ENCODE data around the gene TFAP2C. TPM values are rescaled to one million over a fixed set of nuclear protein-coding genes. Genes with fewer than 3 reads are reported as not detected.
"Not testable (repeated sequence)": the region's sequence is repeated elsewhere in the genome, so short reads cannot be mapped to it uniquely, and the experiment has no call there.

Gene TFAP2C
- polyA plus RNA-seq, 1 donor (not counting 4 experiments of a cell fraction or from before 2014, with no cell fraction given) = 11.5 TPM

DNA sequence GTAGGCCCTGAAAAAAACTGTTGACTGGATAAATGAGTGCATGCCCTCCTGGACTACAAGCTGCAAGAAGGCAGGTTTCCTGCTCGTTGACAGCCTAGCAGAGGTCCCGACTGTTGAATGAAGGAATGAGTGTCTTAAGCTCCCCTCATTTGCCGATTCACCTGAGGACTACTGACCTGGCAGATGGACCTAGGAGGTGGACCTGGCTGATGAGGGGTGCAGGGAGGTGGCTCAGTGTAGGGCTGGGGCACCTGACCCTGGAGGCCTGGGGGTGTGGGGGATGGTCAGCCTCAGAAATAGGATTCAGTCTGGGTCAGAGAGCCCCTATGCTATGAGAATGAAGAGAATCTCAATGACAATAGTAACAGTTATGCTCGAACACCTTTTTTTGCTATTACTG lies 11.6 kb upstream of the TFAP2C start:
- H3K9me1 ChIP-seq (ENCODE audit: control insufficient read depth, extremely low read depth, insufficient read depth, low read length) = no peaks in the 10 kb centered on the region
- H3K9me3 ChIP-seq (ENCODE audit: control insufficient read depth, low read depth, low read length) = no peaks in the 10 kb centered on the region
- no peak overlapping the region for H2AFZ ChIP-seq (ENCODE audit: control insufficient read depth, low read length)
- dilution Hi-C loops (cut with MboI; ENCODE audit: extremely low pct_ligation_motif_present, low sequenced_read_pairs) = no loop called here
- DNase-seq (ENCODE audit: low read depth, low spot score) (no peak), FAIRE-seq (no peak)
- H3K36me3 ChIP-seq (ENCODE audit: control insufficient read depth in 2 of 2, extremely low read depth in 1 of 2, insufficient read depth in 2 of 2, low read length in 2 of 2) = no peaks in the 10 kb centered on the region
- H4K20me1 ChIP-seq (ENCODE audit: control insufficient read depth, extremely low read depth, insufficient read depth, low read length) = no peaks in the 10 kb centered on the region
- no peak overlapping the region for H3K9ac ChIP-seq (ENCODE audit: control insufficient read depth, extremely low read depth, insufficient read depth, low read length)
- H3K4me3 ChIP-seq (ENCODE audit: control insufficient read depth in 2 of 3, extremely low read depth in 1 of 3, insufficient read depth in 2 of 3, low read depth in 1 of 3, low read length in 3 of 3) = no peak overlapping the region
- H3K4me2 ChIP-seq (ENCODE audit: control insufficient read depth, extremely low read depth, insufficient read depth, low read depth, low read length) = no peak overlapping the region
- H3K4me1 ChIP-seq (ENCODE audit: control insufficient read depth, extremely low read depth, insufficient read depth, low read length) = peaks cover 3% of the 10 kb centered on the region
- no peaks in the 10 kb centered on the region for H3K79me2 ChIP-seq (ENCODE audit: control insufficient read depth, insufficient read depth, low read length)
- TF ChIP-seq EZH2 (IDR thresholded peaks at IDR 0.05; ENCODE audit: low read length) = no peak
- no peak overlapping the region for H3K27ac ChIP-seq (ENCODE audit: control insufficient read depth, insufficient read depth, low read length)
- H3K27me3 ChIP-seq (ENCODE audit: control insufficient read depth, extremely low read depth, insufficient read depth, low read length) = no peaks in the 10 kb centered on the region

GRCh38 chr20:56621730-56622129 lies 7.4 kb upstream of the TFAP2C start:
- dilution Hi-C loops (cut with MboI; ENCODE audit: extremely low pct_ligation_motif_present, low sequenced_read_pairs) = no loop called here
- DNase-seq (ENCODE audit: low read depth, low spot score) = no peak
- FAIRE-seq = no peak
- no peaks in the 10 kb centered on the region for H4K20me1 ChIP-seq (ENCODE audit: control insufficient read depth, extremely low read depth, insufficient read depth, low read length)
- H3K27ac ChIP-seq (ENCODE audit: control insufficient read depth, insufficient read depth, low read length) = no peak overlapping the region
- H3K9ac ChIP-seq (ENCODE audit: control insufficient read depth, extremely low read depth, insufficient read depth, low read length) = no peak overlapping the region
- H3K4me1 ChIP-seq (ENCODE audit: control insufficient read depth, extremely low read depth, insufficient read depth, low read length) = peaks cover under 1% of the 10 kb centered on the region
- no peaks in the 10 kb centered on the region for H3K36me3 ChIP-seq (ENCODE audit: control insufficient read depth in 2 of 2, extremely low read depth in 1 of 2, insufficient read depth in 2 of 2, low read length in 2 of 2)
- H3K27me3 ChIP-seq (ENCODE audit: control insufficient read depth, extremely low read depth, insufficient read depth, low read length) = peaks cover 4% of the 10 kb centered on the region
- H3K4me2 ChIP-seq (ENCODE audit: control insufficient read depth, extremely low read depth, insufficient read depth, low read depth, low read length) = no peak overlapping the region
- H2AFZ ChIP-seq (ENCODE audit: control insufficient read depth, low read length) = no peak overlapping the region
- no peak overlapping the region for H3K4me3 ChIP-seq (ENCODE audit: control insufficient read depth in 2 of 3, extremely low read depth in 1 of 3, insufficient read depth in 2 of 3, low read depth in 1 of 3, low read length in 3 of 3)
- no peaks in the 10 kb centered on the region for H3K79me2 ChIP-seq (ENCODE audit: control insufficient read depth, insufficient read depth, low read length)
- no peaks in the 10 kb centered on the region for H3K9me3 ChIP-seq (ENCODE audit: control insufficient read depth, low read depth, low read length)
- TF ChIP-seq CTCF (optimal IDR thresholded peaks at IDR 0.05 in 1 of 3, IDR thresholded peaks at IDR 0.05 in 1 of 3, conservative IDR thresholded peaks at IDR 0.05 in 1 of 3; ENCODE audit: extremely low read depth in 1 of 3, insufficient read depth in 2 of 3, low read length in 3 of 3) (no peak), EZH2 (IDR thresholded peaks at IDR 0.05; ENCODE audit: low read length) (no peak)
- no peaks in the 10 kb centered on the region for H3K9me1 ChIP-seq (ENCODE audit: control insufficient read depth, extremely low read depth, insufficient read depth, low read length)

- DNase-seq (ENCODE audit: low read depth, low spot score); H3K36me3 ChIP-seq (ENCODE audit: control insufficient read depth in 2 of 2, extremely low read depth in 1 of 2, insufficient read depth in 2 of 2, low read length in 2 of 2); H3K27me3 ChIP-seq (ENCODE audit: control insufficient read depth, extremely low read depth, insufficient read depth, low read length); H3K9ac ChIP-seq (ENCODE audit: control insufficient read depth, extremely low read depth, insufficient read depth, low read length); dilution Hi-C loops (cut with MboI; ENCODE audit: extremely low pct_ligation_motif_present, low sequenced_read_pairs); H3K4me2 ChIP-seq (ENCODE audit: control insufficient read depth, extremely low read depth, insufficient read depth, low read depth, low read length); FAIRE-seq; H4K20me1 ChIP-seq (ENCODE audit: control insufficient read depth, extremely low read depth, insufficient read depth, low read length); H3K4me3 ChIP-seq (ENCODE audit: control insufficient read depth in 2 of 3, extremely low read depth in 1 of 3, insufficient read depth in 2 of 3, low read depth in 1 of 3, low read length in 3 of 3); H3K9me3 ChIP-seq (ENCODE audit: control insufficient read depth, low read depth, low read length); H3K9me1 ChIP-seq (ENCODE audit: control insufficient read depth, extremely low read depth, insufficient read depth, low read length); H2AFZ ChIP-seq (ENCODE audit: control insufficient read depth, low read length); H3K79me2 ChIP-seq (ENCODE audit: control insufficient read depth, insufficient read depth, low read length); H3K27ac ChIP-seq (ENCODE audit: control insufficient read depth, insufficient read depth, low read length): not testable (repeated sequence)
- H3K4me1 ChIP-seq (ENCODE audit: control insufficient read depth, extremely low read depth, insufficient read depth, low read length) = peaks cover 14% of the 10 kb centered on the region
These were observed 5.2 kb upstream of the TFAP2C start for GRCh38 chr20:56623930-56624329.

All from keratinocyte (primary cell).